ENCODE results near the gene AHRR. TPM values are rescaled to one million over a fixed set of nuclear protein-coding genes. Genes with fewer than 3 reads are reported as not detected.

Gene AHRR
- total RNA-seq, 1 donor from 2014 or later: 18.7 TPM

DNA sequence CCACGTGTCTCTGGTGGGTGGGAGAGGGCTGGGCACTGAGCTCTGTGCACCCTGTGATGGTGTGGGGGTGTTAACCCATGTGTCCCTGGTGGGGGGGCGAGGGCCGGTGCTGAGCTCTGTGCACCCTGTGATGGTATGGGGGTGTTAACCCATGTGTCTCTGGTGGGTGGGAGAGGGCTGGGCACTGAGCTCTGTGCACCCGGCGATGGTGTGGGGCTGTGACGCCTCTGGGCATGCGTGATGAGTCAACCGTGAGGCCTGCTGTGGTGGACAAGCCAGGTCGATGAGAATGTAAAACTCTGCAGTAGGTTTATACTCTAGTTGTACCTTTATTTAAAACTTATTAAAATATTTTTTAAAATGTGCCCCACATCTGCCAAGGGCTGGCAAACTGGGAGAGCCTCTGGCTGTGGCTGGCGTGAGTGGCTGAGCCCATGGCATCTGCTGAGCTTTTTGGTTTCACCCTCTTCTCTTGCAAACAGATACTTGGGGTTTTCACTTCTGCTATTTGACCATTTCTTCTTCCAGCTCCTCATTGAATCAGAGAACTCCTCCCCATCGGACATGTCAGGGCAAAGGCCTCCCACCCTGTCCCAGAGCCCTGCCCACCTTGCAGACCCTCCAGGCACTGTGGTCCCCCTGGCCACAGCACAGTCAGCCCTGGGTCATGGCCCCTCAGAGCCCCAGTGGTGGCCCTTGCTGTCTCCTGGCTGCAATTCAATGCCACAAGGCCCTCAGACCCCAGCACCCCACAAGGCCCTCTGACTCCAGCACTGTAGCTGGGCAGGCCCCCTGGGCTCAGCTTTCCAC, 103.0 kb downstream of the AHRR start:
- intact Hi-C loops (cut with micrococcal nuclease): loop anchor here (1.0 to 5.0 kb wide), 3 partner anchors 107 to 236 kb away; partner anchors contain the start of gene PDCD6

DNA sequence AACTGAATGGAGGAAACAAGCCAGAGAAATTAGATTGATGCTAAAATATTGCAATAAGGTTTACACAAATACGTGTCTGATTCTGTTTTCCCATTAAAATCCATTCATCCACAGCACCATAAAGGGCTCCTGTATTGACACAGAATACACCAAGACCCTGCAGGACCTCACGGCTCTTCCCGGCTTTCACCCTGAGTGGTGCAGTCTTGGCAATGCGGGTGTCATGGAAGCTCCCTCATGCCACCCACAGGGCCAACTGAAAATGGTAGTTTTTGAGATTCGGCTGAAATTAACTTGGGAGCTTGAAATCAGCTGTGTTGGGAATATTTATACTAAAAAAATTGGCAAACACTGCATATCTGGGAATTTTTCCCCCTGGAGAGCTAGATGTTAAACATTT, 104.2 kb downstream of the AHRR start:
- intact Hi-C loops (cut with micrococcal nuclease): loop anchor here (1.0 to 5.0 kb wide), 3 partner anchors 108 to 237 kb away; partner anchors contain the start of gene PDCD6

DNA sequence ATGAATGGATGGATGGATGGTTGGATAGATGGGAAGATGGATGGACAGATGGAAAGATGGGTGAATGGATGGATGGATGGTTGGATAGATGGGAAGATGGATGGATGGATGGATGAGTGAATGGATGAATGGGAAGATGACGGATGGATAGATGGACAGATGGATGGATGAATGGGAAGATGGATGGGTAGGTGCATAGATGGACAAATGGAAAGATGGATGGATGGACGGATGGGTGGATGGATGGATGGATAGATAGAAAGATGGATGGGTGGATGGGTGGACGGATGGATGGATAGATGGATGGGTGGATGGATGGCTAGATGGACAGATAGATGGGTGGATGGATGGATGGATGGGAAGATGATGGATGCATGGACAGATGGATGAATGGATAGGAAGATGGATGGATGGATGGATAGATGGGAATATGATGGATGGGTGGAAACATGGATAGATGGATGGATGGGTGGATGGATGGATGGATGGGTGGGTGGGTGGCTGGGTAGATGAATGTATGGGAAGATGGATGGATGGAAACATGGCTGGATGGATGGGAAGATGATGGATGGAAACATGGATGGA, 105.0 kb downstream of the AHRR start:
- intact Hi-C loops (cut with micrococcal nuclease): loop anchor here (5.0 kb wide), 1 partner anchor 154 kb away; the partner anchor contains the start of gene PDCD6

DNA sequence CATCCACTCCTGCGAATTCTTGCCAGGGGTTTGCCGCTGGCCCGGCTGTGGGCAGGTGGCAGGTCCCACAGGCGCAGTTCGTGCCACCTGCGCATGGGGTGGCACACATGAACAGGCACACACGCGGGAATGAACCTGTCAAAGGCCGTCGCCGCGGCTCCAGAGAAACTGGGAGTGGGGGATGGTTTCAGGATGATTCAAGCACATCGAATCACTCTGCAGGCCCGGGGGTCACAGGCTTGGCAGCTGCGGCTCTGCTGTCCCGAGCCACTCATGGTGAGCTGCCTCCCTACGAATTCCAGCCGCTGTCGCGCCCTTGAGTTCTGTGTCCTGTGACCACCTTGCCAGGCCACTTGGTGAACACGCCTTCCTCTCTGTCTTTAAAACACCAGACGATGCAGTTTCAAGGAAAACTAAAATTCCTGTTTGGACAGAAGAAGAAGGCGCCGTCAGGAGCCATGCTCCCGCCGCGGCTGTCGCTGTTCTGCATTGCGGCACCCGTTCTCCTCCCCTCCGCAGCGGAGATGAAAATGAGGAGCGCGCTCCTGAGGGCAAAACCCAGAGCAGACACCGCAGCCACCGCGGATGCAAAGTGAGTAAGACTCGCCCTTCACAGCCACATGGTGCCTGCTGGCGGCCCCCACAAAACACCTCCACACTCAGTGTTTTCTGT, 106.0 kb downstream of the AHRR start:
- intact Hi-C loops (cut with micrococcal nuclease): loop anchor here (5.0 kb wide), 1 partner anchor 155 kb away; the partner anchor contains the start of gene PDCD6

DNA sequence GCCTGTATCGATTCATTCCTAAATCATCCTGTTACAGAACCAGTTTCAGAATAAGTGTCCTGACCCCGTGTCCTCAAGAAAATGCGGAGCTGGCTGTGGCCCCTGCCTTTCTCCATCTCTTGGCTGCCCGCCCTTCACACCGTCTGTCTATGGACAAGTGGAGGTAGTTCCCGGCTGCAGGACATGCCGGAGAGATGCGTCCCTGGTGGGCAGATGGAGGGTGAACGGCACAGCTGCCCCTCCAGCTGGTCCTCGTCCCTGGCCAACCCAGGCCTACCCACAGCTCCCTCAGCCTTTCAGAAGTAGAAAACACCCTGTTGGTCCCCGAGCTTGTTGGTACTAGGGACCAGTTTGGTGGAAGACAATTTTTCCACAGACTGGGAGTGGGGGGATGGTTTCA, 106.7 kb downstream of the AHRR start:
- intact Hi-C loops (cut with micrococcal nuclease): loop anchor here (5.0 kb wide), 1 partner anchor 156 kb away; the partner anchor contains the start of gene PDCD6

DNA sequence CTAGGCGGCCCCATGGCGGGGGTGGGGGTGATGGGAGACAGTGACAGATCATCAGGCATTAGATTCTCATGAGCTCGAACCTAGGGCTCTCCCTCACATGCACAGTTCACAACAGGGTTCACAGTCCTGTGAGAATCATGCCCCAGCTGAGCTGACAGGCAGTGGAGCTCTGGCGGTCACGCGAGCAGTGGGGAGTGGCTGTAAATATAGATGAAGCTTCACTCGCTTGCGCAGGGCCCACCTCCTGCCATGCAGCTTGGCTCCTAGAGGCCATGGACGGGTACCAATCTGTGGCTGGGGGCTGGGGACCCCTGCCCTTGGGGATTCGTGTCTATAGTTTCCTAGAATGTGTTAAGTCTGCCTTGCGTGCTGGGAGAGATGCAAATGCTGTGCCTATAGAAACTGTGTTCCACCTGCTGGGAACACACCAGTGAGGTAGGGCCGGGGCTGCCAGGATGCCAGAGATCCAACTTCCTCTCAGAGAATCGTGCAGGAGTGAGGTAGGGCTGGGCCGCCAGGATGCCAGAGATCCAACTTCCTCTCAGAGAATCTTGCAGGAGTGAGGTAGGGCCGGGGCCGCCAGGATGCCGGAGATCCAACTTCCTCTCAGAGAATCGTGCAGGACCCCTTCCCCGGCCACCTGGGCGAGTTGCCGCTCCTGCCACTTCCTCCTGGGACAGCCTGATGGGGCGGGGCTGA, 107.4 kb downstream of the AHRR start:
- intact Hi-C loops (cut with micrococcal nuclease): loop anchor here (5.0 kb wide), 1 partner anchor 157 kb away; the partner anchor contains the start of gene PDCD6

DNA sequence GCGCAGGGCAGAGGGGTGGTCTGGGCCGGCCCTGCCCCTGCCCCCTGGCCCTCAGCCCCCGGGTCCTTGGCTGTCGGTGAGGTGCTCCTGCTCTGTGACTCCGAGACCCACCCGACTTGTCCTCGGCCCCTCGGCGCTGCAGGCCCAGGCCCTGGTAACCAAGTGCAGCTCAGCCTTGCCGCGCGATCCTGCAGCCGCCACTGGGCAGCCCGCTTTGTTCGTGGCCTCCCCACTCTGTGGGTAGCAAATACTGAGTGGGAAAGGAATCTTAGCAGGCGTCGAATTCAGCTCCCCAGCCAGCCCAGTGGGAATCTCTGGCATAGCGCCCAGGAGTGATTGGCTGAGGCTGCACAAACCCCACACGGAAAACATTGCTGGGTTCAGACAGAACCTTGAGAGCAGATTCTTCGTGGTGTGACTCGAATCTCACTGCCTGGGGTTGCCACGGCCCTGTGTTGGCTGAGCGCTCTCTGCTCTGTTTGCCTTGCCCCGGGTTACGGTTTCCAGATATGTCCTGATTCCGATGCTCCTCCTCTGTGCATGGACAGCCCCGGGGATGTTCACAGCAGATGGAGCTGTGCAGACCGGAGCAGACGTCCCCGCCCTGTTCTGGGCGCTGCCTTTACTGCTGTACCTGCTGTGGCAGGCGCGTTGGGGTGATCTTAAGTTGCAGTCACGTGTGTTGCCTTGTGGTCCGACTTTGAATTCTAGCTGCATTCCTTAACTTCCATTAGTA, 108.1 kb downstream of the AHRR start:
- intact Hi-C loops (cut with micrococcal nuclease): loop anchor here (2.0 to 5.0 kb wide), 2 partner anchors 109 to 157 kb away; partner anchors contain the start of genes AHRR and PDCD6

DNA sequence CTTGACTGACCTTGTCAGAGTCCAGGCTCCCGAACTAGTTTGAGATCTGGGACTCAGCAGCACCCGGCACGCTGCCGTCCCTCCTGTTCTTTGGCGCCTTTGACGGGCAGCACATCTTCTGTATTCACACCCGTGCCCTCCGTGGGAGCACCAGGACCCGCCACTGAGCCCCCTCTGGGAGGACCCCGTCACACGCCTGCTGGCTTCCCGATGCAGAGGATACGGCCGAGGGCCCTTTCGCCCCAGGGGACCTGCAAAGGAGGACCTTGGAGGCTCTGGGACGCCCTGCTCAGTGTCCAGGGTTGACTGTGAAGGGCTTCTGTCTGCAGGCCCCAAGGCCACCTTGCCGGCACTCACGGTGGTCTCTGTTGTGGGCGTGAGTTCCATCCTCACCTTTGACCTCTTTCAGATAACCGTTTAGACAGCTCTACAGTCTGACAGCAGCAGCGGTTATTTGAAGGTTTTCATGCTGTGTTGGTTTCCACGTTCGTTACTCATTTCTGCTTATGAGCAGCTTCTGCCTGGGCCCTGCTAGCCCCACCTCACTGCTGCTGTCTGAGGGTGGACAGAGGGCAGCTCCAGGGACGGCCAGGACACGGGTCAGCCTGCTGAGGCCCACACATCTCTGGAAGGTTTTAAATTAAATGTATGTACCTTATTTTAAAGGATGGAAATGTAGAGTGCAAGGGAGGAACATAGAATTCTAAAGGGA, 108.9 kb downstream of the AHRR start:
- intact Hi-C loops (cut with micrococcal nuclease): loop anchor here (2.0 kb wide), 1 partner anchor 110 kb away; the partner anchor contains the start of gene AHRR

DNA sequence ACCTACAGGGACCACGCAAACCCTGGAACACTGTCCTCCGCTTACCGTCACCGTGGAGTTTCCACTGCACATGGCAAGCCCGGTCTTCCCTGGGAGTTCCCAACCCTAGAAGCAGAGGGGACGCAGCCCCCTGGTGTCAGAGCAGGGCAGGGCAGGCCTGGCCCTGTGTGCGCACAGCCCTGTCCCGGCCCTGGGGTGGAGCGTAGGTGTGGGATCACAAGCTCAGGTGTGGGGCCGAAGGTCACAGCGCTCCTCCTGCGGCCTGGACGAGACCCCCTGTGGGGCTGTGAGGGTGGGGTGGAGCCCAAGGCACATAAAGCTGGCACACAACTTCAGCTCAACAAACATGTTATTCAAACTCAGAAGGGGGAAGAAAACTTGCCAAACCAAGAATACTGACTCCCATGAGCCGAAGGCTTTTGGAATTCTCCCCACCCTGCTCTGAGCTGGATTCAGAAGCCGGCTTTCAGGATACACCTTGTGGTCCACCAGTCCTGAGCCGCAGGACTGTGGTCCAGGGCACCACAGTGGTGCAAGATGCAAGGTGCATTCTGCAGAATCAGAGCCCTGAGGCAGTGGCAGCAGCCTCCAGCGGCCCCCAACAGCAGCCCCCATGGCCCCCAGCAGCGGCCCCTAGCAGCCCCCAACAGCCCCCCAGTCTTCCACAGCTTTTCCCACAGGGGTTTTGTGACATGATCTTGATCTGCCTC, 109.6 kb downstream of the AHRR start:
- intact Hi-C loops (cut with micrococcal nuclease): loop anchor here (1.0 to 2.0 kb wide), 2 partner anchors 110 to 243 kb away; partner anchors contain the start of gene AHRR

DNA sequence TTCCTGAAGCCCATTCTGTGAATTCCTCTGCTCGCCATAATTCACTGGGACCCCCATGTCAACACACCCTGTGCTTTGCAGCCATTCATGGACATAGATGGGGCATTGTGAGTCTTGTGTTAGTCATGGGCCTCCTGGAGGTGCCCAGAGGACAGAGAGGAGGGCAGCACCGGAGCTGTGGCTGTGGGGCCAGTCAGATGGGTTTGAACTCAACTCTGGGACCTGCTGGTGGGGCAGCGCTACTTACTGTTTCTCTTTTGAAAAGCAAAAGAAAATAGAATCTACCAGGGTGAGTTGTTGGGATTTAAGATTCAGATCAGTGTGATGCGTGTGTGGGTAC, 110.2 kb downstream of the AHRR start:
- intact Hi-C loops (cut with micrococcal nuclease): loop anchor here (1.0 to 2.0 kb wide), 2 partner anchors 111 to 243 kb away; partner anchors contain the start of gene AHRR

DNA sequence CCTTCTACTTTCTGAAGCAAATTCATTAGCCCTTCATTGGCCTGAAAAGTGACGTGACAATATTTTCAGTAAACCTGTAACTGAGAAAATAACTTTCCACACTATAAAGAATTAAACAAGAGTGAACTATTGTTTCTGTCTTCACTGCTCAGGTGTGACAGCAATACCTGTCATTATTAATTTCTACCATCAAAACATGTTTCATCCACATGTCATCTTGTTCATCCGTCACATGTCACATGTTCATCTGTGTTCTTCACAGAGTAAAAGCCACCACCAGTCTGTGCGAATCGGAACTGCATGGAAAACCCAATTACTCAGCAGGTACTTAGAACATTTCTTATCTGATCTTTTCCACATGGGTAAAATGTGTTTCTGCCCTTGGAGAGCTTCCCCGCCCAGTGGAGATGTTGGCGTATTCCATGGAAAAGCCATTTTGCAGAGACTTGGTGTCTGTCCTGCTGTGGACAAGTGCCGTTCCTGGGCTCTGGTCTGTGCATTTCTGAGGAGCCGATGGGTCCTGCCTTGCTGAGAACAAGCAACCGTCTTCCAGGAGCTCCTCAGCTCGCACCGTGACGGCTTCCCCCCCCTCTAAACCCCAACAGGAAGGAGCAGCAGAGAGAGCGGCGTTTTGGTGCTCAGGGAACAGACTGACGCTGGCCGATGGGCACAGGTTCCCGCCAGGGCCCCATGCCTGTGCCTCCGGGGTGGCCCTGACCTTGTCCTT, 110.8 kb downstream of the AHRR start:
- intact Hi-C loops (cut with micrococcal nuclease): no loop called here

DNA sequence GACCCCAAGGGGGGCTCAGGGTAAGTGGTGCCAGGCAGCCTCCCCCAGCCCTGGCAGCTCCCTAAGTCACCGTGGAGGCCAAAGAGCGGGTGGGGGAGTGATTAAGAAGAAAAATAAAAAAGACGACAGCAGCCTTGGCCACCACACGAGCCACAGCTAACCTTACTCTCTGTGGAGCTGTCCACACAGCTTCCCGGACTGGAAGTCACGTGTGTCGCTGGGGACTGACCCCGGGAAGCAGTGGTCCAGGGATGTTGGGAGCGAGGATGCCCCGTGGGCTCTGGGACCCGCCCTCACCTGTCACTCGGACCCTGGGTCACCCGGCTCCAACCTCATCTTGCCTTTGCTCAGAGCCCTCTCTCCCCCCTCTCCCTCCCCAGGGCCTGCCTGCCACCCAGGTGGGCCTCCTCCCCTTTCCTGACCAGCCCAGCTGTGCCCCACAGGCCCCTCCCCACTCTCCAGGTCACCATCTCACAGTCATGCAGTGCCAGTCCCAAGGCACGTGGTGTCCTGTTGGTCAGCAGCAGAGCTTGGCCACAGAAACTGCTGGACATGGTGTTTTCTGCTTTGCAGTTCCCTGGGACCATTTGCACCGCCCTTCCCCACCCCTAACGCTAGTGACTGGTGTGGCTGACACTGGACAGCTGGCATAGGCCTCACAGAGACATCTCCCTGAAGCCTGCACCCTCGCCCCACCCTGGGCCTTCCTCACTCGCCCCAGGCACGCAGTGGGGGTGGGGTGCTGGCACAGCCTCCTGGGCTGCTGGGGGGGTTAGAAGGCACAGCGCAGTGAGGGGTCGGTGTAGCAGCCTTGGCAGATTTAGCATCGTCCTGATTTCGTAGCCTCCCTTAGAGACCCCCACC, 111.6 kb downstream of the AHRR start:
- intact Hi-C loops (cut with micrococcal nuclease): no loop called here

DNA sequence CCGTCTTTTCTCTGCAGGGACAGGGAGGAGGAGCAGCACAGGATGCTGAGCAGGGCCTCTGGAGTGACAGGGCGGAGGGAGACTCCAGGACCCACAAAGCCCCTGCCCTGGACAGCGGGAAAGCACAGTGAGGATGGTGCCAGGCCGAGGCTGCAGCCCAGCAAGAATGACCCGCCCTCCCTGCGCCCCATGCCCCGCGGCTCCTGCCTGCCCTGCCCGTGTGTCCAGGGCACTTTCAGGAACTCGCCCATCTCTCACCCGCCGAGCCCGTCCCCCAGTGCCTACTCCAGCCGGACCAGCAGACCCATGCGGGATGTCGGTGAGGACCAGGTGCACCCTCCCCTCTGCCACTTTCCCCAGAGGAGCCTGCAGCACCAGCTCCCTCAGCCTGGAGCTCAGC, 112.3 kb downstream of the AHRR start:
- intact Hi-C loops (cut with micrococcal nuclease): no loop called here

DNA sequence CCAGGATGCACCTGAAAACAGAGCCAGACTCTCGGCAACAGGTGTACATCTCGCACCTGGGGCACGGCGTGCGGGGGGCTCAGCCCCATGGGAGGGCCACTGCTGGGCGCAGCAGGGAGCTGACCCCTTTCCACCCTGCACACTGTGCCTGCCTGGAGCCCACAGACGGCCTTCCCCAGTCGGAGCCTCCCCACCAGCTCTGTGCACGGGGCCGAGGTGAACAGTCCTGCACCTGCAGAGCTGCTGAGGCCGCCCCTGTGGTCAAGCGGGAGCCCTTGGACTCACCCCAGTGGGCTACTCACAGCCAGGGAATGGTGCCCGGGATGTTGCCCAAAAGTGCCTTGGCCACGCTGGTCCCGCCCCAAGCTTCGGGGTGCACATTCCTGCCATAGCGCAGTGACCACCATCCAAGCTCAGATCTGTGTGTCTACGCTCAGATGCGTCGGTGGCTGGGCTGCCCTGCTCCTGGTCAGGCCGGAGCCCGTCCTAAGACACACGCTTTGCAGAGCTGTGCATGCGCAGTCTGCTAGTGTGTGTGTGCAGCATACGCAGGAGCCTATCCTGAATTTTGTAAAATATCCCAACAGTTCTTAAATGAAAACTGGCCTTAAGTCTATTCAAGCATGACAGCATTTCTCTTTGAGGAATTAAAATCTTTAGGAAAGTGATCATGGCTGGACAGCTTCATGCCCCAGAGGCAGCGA, 113.1 kb downstream of the AHRR start:
- intact Hi-C loops (cut with micrococcal nuclease): no loop called here

DNA sequence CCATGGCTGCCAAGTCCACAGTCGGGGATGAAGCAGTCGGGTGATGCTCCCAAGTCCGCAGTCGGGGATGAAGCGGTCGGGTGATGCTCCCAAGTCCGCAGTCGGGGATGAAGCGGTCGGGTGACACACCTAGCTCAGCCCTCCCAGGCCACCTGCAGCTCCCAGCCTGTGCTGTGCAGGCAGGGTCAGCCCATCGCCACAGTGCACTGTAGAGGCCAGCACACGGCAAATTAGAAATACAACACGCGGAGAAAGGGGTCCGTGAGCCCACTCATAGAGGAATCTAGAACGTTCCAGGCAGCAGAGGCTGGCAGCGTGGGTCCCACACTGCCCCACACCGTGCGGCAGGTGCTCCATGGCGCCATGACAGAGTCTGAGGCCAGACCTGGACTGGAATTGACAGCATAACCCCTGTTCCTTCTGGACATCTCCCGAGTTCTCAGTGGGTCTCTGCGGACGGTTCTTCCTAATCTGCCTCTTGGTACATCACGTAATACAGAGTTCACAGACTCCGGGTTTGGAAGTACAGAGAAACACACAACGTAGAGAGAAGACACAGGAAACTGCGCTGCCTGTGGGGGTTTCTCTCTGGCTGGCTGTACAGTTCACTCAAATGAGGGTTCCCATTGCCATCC, 113.8 kb downstream of the AHRR start:
- intact Hi-C loops (cut with micrococcal nuclease): no loop called here

DNA sequence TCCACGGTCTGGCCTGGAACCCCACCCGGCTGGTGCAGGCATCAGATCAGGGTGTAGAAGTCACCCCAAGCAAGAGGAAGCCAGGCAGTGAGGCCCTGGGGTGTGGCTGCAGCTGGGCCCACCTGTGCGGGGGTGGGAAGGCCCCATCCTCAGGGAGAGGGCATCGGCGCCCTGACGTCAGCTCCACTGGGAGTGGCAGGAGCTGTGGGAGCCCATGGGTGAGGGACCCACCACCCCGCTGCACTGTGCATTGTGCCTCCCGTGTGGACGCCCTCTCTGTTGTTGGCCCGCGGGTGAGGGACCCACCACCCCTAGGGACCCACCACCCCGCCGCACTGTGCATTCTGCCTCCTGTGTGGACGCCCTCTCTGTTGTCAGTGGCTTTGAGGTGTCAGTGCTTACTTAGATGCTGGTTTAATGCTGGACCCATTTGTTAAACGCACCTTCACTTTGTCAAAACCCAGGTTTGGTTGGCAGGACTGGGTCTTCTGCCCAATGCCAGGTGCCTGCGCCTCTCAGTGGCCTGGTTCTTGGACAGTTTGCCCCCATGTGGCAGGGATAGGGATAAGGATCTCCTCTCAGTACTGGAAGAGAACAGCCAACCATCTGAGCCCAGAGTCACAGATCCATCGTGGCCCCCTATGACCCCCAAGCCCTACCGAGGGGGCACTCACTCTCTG, 114.6 kb downstream of the AHRR start:
- intact Hi-C loops (cut with micrococcal nuclease): no loop called here

Data from T-helper 1 cell treated with Interleukin-12 subunit alpha and Interleukin-12 subunit beta and Interleukin-4 antibody, amounts not matched to agents 30 ng/mL and 1 ng/mL, for 36 hours (primary cell).